LNCaP clone FGC (cell line): ENCODE measurements around the gene SLC39A5.
"Not testable (repeated sequence)": the region's sequence is repeated elsewhere in the genome, so short reads cannot be mapped to it uniquely, and the experiment has no call there.

Experiments used
- DNase-seq: peaks from one replicate; pipeline ENCODE4 v3.0.0-alpha.2; 2011; ENCODE audit warnings: low read depth
- H3K4me3 ChIP-seq: 2 replicates; pipeline ENCODE4 v1.5.1; 2011; ENCODE audit warnings: mild to moderate bottlenecking, low read depth, low read length, control low read depth
- TF ChIP-seq, protein P1 (sequence below): IDR thresholded peaks from 2 replicates; pipeline ENCODE4 v1.5.1; 2012; ENCODE audit warnings: mild to moderate bottlenecking; ENCODE audit not compliant: control insufficient read depth, insufficient read depth; ENCODE audit errors: extremely low read depth

SLC39A5 gene

DNA sequence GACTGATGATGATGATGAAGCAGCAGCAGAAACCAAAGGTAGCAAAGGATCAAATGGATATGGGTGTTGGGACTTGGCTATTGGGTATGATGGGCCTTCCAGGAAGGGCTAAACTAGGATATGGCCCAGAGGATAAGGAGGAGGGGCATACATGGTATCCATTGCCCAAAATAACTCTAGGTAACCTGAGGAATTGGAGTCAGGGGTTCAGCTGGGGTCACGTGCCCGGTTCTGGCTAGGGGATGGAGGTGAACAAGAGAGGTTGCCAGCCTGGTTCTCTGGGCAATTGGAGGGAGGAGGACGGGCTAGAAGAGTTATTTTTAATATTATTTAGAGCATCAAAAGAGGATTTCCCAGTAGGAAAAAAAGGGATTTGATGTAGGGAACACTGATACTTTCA is 31.1 kb downstream of the SLC39A5 start:
- no peak overlapping the region for H3K4me3 ChIP-seq
- TF ChIP-seq, protein P1, sequence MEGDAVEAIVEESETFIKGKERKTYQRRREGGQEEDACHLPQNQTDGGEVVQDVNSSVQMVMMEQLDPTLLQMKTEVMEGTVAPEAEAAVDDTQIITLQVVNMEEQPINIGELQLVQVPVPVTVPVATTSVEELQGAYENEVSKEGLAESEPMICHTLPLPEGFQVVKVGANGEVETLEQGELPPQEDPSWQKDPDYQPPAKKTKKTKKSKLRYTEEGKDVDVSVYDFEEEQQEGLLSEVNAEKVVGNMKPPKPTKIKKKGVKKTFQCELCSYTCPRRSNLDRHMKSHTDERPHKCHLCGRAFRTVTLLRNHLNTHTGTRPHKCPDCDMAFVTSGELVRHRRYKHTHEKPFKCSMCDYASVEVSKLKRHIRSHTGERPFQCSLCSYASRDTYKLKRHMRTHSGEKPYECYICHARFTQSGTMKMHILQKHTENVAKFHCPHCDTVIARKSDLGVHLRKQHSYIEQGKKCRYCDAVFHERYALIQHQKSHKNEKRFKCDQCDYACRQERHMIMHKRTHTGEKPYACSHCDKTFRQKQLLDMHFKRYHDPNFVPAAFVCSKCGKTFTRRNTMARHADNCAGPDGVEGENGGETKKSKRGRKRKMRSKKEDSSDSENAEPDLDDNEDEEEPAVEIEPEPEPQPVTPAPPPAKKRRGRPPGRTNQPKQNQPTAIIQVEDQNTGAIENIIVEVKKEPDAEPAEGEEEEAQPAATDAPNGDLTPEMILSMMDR: no peak
- no peak for DNase-seq

DNA sequence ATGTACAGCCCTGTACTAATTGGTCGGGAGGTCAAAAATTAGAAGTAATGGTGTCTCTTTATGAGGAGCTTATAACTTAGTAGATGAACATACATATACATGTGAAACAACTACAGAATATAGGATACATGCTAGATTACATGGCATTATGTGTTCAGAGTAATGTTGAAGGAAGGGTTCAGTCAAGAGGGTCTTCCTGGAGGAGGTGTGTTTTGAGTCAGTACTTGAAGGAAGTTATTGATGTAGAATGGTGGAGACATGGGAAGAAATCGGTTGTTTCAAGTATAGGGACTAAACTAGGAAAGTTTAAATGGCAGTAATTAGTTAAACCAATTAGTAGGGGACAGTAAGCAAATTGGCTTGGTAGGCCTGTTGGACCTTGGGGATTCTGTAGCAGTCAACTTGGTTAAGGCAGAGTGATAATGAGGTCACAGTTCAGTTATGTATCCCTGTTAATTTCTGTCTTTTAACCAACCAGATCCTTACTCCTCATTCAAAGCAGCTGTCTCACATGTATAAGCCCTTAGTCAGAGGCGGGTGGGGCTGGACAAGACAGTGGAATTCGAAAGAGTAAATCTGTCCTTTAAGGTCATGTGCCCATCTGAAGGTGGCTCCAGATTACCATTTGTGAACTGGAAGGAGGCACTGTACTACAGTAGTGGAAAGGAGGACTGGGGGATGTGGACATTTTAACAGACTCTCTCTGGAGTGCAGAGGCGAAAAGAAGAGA is 31.8 kb downstream of the SLC39A5 start:
- H3K4me3 ChIP-seq: no peak overlapping the region
- TF ChIP-seq, protein P1: no peak
- no peak for DNase-seq

- DNase-seq, H3K4me3 ChIP-seq: not testable (repeated sequence)
Observed at GRCh38 chr12:56262955-56263354, 33.1 kb downstream of the SLC39A5 start.

- not testable (repeated sequence) for DNase-seq
- H3K4me3 ChIP-seq: peak overlapping the region; percentile 68
Observed at GRCh38 chr12:56266068-56266692, 36.3 kb downstream of the SLC39A5 start.

GRCh38 chr12:56266693-56267442 is 37.0 kb downstream of the SLC39A5 start, which contains the start of gene COQ10A:
TSS of gene COQ10A (plus strand) at chr12:56266942. CDS start at chr12:56267119, 177 bp downstream.
- peak within 1 kb of the TSS; percentile 68 for H3K4me3 ChIP-seq
- TF ChIP-seq, protein P1: peak; percentile 52
- DNase-seq: peak; percentile 67

DNA sequence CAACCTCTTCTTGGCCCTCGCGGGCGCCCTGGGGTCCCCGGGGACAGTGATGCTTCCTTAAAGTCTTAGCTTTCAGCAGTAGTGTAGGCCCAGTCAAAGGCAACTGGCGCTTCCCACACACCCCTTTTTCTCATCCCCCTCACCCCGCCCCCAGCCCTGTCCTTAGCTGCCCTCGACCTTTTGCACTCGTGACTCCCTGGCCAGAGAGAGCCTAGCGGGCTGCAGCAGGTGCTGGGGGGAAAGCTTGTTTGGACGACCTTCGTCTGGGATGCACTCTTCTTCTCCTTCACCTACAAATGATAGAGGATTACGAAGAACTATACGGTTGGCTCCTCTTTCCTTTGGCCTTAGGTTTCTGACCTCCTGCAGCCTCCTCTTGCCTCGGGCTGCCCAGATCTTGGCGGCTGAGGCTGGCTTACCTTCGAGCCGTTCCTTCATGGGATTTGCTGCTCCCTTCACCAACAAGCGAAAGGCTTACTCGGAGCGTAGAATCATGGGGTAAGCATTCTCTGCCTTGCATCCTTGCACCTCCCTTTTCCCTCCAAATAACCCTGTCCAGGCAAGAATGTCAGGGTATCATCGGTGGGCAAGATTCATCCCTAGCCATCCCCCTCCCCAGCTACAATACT is 37.7 kb downstream of the SLC39A5 start:
- DNase-seq: no peak
- TF ChIP-seq, protein P1: no peak
- peak overlapping the region; percentile 68 for H3K4me3 ChIP-seq

GRCh38 chr12:56271031-56271430 is 41.2 kb downstream of the SLC39A5 start:
- DNase-seq: no peak
- TF ChIP-seq, protein P1: peak; percentile 19; the same call in 1 of the 2 replicates
- H3K4me3 ChIP-seq: no peak overlapping the region

DNA sequence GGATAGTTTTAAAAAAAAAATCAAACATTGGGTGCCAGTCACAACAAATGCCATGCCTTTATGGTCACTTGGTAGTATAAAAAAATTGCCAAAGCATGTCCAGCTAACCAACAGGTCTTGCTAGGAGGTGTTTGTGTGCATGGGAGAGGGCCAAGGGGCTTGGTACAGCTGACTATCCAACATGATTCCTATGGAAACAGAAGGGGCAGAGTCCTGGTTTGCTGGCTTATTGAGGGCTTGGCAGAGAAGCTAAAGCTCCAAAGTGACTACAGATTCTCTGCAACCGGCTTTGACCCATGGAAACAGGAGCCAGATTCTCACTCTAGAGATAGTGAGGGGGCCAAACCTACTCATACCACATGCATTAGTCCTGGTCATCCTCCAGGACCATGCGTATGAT is 42.6 kb downstream of the SLC39A5 start:
- not testable (repeated sequence) for DNase-seq

More for the DNA sequence above, 42.6 kb downstream of the SLC39A5 start:
- not testable (repeated sequence) for H3K4me3 ChIP-seq
